ENCODE data around the gene ETV3.

- TF ChIP-seq CTCF (IDR thresholded peaks at IDR 0.05; ENCODE audit: insufficient read depth, low read length, poor library complexity, severe bottlenecking) (no peak), EZH2phosphoT487 (conservative IDR thresholded peaks at IDR 0.05; ENCODE audit: low read length) (no peak)
These were observed 57.5 kb downstream of the ETV3 start for GRCh38 chr1:157080714-157081113.
